Brain pericyte (primary cell): ENCODE data around the gene CCDC185.

Experiments
- DNase-seq: peaks from one replicate; pipeline ENCODE4 v3.0.0-alpha.2; 2012; ENCODE audit warnings: low read depth, low spot score

The CCDC185 gene

DNA sequence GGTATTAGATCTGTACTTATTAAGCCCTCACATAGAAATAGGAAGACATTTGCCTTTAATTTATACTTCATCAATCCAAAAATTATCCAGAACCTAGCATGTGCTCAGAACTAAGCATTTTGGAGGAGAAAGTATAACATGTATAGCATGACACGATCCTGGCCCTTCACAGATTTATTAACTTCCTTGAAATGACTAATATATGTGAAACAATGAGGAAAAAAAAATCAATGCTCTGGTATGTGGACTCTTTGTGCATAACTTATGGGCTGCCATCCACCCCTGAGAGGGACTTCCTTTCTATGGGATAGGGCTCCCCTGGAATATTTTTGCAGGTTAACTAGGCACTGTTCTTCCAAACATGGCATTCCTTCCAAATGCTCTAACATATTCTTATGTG, 36.6 kb downstream of the CCDC185 start:
- DNase-seq, result no peak

DNA sequence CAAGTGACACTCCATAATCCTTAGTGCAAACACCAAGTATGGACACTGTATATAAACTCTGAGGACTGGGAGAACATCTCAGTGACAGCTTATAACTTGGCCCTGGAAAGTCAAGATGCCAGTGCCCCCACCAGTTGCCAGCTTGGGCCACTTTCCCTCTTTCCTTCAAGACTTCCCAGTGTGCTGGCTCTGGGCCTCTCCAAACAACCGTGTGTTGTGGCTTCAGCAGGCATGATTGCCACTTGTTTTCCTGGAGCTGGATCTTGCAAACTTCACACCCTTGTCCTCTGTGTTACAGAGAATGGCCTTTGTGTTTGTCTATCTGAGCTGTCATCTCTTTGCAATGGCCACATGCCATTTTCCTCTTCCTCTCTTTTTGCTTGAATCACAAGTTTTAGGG, 37.0 kb downstream of the CCDC185 start:
- no peak for DNase-seq

DNA sequence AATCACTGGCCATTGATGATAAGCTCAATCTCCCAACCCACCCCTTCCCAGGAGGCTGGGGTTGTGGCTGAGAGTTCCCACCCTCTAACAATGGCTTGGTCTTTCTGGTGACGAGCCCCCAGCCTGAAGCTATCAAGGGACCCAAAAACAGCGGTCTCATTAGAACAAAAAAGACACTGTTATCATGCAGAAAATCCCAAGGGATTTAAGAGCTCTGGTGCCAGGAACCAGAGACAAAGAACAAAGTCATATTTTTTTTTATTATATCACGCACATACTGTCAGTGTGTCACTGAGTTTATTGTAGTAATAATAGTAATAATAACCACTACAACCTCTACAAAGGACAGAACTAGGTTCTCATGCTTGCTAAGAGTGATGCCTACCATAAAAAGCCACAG, 43.9 kb downstream of the CCDC185 start:
- DNase-seq, result no peak

DNA sequence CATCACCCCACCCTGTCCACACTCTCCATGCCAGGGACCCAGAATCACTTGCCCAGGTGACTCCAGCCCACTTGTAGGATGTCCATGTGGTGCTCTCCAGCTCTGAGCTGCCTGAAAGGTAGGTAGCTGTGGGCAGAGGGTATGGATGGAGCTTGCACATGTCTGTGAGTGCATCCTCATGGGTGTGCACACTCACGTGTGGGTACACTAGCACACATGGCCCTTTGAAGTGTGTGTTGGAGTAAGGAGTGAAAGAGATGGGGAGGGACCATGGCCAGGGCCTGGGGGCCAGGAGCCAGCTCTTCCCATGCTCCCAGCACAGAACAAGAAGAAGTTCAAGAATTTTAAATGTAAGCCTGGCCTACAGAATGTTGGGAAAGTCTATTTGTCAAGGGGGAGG, 50.2 kb downstream of the CCDC185 start:
- no peak for DNase-seq

DNA sequence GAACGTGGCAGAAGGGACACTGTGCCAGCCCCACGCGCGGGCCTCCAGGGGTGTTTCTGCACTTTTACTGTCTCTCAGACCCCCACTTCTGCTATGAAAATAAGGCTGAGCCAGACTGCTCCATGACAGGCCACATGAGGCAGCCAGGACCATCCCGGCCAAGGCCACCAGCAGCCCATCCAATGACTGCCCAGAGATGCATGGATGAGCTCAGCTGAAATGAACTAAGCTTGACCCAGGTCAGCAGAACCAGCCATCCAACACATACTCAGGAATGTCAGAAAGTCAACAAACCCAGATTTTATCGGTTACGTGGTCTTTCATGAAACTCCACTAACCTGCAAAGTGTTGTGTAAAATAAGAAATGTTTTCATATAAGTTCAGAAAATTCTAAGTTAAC, 51.2 kb downstream of the CCDC185 start:
- DNase-seq, result no peak
